HepG2 (cell line): ENCODE data around the gene C22orf31. TPM values are rescaled to one million over a fixed set of nuclear protein-coding genes. Genes with fewer than 3 reads are reported as not detected.

Experiments
- ATAC-seq: fragments of 200-7000 bp; cut with Tn5 transposase; 3 replicates; pipeline ENCODE4 v1.9.1; 2020; ENCODE audit warnings: mild to moderate bottlenecking, moderate library complexity
- BruUV-seq: library from RNA; stranded (reverse); fragments of 400-500 nt; replicated peaks from 2 replicates; lab custom pipeline; 2021; lab: Mats Ljungman, UMichigan
- CTCF ChIA-PET: fragments of 300-600 bp; formaldehyde crosslinking; extraction: SDS; loops from one replicate; lab custom pipeline; 2021; ENCODE audit warnings: low total read pairs, inconsistent platforms, low intra/inter-chr PET ratio; lab: Yijun Ruan, JAX
- POLR2A ChIA-PET: fragments of 350-600 bp; sonication (Branson Sonifier 250); formaldehyde crosslinking; loops from one replicate; lab custom pipeline; 2020; ENCODE audit warnings: antibody characterized with exemption, inconsistent platforms; lab: Yijun Ruan, JAX
- DNase-seq: peaks from one replicate; pipeline ENCODE4 v3.0.0-alpha.2; 2015; ENCODE audit warnings: low spot score
- FAIRE-seq: peaks from 3 replicates; lab custom pipeline; 2011; peaks lifted over from hg19 to GRCh38; lab: Jason Lieb, UNC
- H2AFZ ChIP-seq: one replicate; pipeline ENCODE4 v1.6.1; 2011; ENCODE audit warnings: low read length, inconsistent platforms
- H3K27ac ChIP-seq: fragments of 300-600 bp; 3 replicates; pipeline ENCODE4 v1.8.0; 2011; ENCODE audit warnings: mixed run types, mild to moderate bottlenecking, mixed read lengths, low read length, inconsistent platforms; ENCODE audit not compliant: insufficient read depth; ENCODE audit errors: extremely low read length
- H3K27me3 ChIP-seq, 2 experiments: fragments of 200-600 bp in 1 of 2; 2 replicates in 1 of 2; 3 replicates in 1 of 2; pipeline versions ENCODE4 v1.6.0 to v1.8.0; 2011; ENCODE audit warnings: low read length in 2 of 2, mild to moderate bottlenecking in 2 of 2, moderate library complexity in 2 of 2, inconsistent platforms in 1 of 2; ENCODE audit not compliant: insufficient read depth in 2 of 2, control insufficient read depth in 1 of 2
- H3K36me3 ChIP-seq, 2 experiments: fragments of 200-600 bp in 1 of 2; replicated peaks in 1 of 2; 2 replicates in 1 of 2; 3 replicates in 1 of 2; pipeline versions ENCODE4 v1.5.1 to v1.8.0; 2011; ENCODE audit warnings: low read length in 2 of 2, inconsistent platforms in 1 of 2; ENCODE audit not compliant: insufficient read depth in 2 of 2, control insufficient read depth in 1 of 2
- H3K4me1 ChIP-seq: 2 replicates; pipeline ENCODE4 v1.5.1; 2012; ENCODE audit warnings: low read length, inconsistent platforms; ENCODE audit not compliant: insufficient read depth
- H3K4me2 ChIP-seq: 2 replicates; pipeline ENCODE4 v1.6.0; 2011; ENCODE audit warnings: low read depth, low read length, inconsistent platforms
- H3K4me3 ChIP-seq, 3 experiments: fragments of 200-600 bp in 1 of 3; sonication (generic), shearing (Covaris generic) in 1 of 3; replicated peaks in 1 of 3; 2 replicates each; pipeline ENCODE4 v1.5.1; 2011 to 2016; ENCODE audit warnings: low read length in 3 of 3, inconsistent platforms in 2 of 3, low read depth in 2 of 3, mild to moderate bottlenecking in 2 of 3, control low read depth in 1 of 3, mixed read lengths in 1 of 3; ENCODE audit not compliant: insufficient read depth in 1 of 3
- H3K79me2 ChIP-seq: one replicate; pipeline ENCODE4 v1.6.1; 2011; ENCODE audit warnings: low read length, inconsistent platforms; ENCODE audit not compliant: insufficient read depth
- H3K9ac ChIP-seq: 2 replicates; pipeline ENCODE4 v1.6.0; 2011; ENCODE audit warnings: mild to moderate bottlenecking, low read depth, low read length, inconsistent platforms; ENCODE audit not compliant: insufficient read depth
- H3K9me3 ChIP-seq: 2 replicates; pipeline ENCODE4 v1.5.1; 2012; ENCODE audit warnings: mild to moderate bottlenecking, low read length
- H4K20me1 ChIP-seq: 2 replicates; pipeline ENCODE4 v1.6.0; 2011; ENCODE audit warnings: inconsistent platforms, mild to moderate bottlenecking, low read length, moderate library complexity; ENCODE audit not compliant: insufficient read depth
- BATF2 ChIP-seq: sonication (generic); formaldehyde crosslinking; IDR thresholded peaks from 2 replicates; pipeline ENCODE4 v1.8.0; 2022; ENCODE audit warnings: mild to moderate bottlenecking, missing genetic modification reagents, moderate library complexity
- DR1 ChIP-seq: sonication (generic); formaldehyde crosslinking; IDR thresholded peaks from 2 replicates; pipeline ENCODE4 v1.8.0; 2021; ENCODE audit warnings: mild to moderate bottlenecking, missing genetic modification reagents, inconsistent platforms
- KDM1A ChIP-seq: IDR thresholded peaks from 2 replicates; pipeline ENCODE4 v1.6.1; 2016; ENCODE audit warnings: missing compliant biosample characterization
- RARG ChIP-seq: sonication (generic); formaldehyde crosslinking; IDR thresholded peaks from 2 replicates; pipeline ENCODE4 v1.4.0; 2020; ENCODE audit warnings: low read depth, mild to moderate bottlenecking, missing genetic modification reagents
- SRSF4 ChIP-seq: fragments of 200-400 bp; formaldehyde crosslinking; IDR thresholded peaks from one replicate; pipeline ENCODE4 v1.6.1; 2018; ENCODE audit warnings: mild to moderate bottlenecking, low read depth, low read length, moderate library complexity; ENCODE audit not compliant: poor library complexity, severe bottlenecking
- WIZ ChIP-seq: sonication (generic); formaldehyde crosslinking; IDR thresholded peaks from 2 replicates; pipeline ENCODE4 v1.5.1; 2020; ENCODE audit warnings: mild to moderate bottlenecking, missing genetic modification reagents
- YEATS2 ChIP-seq: sonication (generic); formaldehyde crosslinking; IDR thresholded peaks from 2 replicates; pipeline ENCODE4 v1.4.0; 2020; ENCODE audit warnings: missing genetic modification reagents, borderline replicate concordance
- ZBTB37 ChIP-seq: sonication (generic); formaldehyde crosslinking; IDR thresholded peaks from 2 replicates; pipeline ENCODE4 v1.4.0; 2020; ENCODE audit warnings: mild to moderate bottlenecking, missing genetic modification reagents
- ZNF574 ChIP-seq: sonication (generic); formaldehyde crosslinking; IDR thresholded peaks from 2 replicates; pipeline ENCODE4 v1.4.0; 2020; ENCODE audit warnings: missing genetic modification reagents
- ZNF747 ChIP-seq: sonication (generic); formaldehyde crosslinking; IDR thresholded peaks from 2 replicates; pipeline ENCODE4 v1.8.1; 2023; ENCODE audit warnings: missing genetic modification reagents, mild to moderate bottlenecking, borderline replicate concordance
- WGBS: methylation state at CpG from one replicate; pipeline ENCODE4 v1.1.6; 2017; ENCODE audit warnings: low lambda C conversion rate; 5-methylcytosine and 5-hydroxymethylcytosine counted together
- in situ Hi-C: cut with HindIII; loops from 2 replicates; pipeline ENCODE4 v1.10.0; 2017; ENCODE audit warnings: low pct_unique_long_range_greater_than_20kb; ENCODE audit not compliant: extremely low pct_ligation_motif_present
- intact Hi-C: fragments of 100-400 bp; cut with micrococcal nuclease; formaldehyde crosslinking; loops from one replicate; pipeline ENCODE4 v1.10.0; 2022; ENCODE audit not compliant: unreplicated experiment
- polyA plus RNA-seq, 8 experiments: library from polyadenylated mRNA; depleted of rRNA in 3 of 8; stranded (reverse) in 7 of 8; unstranded in 1 of 8; fragments of >200 nt; fragmentation: Illumina TruSeq in 4 of 8; extraction: Trizol in 4 of 8; gene quantifications; 2 replicates each; pipeline versions ENCODE4 v1.2.1 to v1.2.3, GENCODE V29; 2011 to 2016; ENCODE audit warnings: low read depth in 4 of 8, missing spikeins in 1 of 8, mixed read lengths in 1 of 8; ENCODE audit not compliant: insufficient read depth in 1 of 8
- total RNA-seq, 5 experiments: library from RNA; depleted of rRNA; stranded (reverse); fragments of >200 nt; fragmentation: Illumina TruSeq; extraction: Trizol; gene quantifications; 2 replicates each; pipeline ENCODE4 v1.2.3, GENCODE V29; 2016; ENCODE audit warnings: low read depth in 1 of 5
- TF ChIP-seq, protein P1 (sequence below): sonication (generic); formaldehyde crosslinking; IDR thresholded peaks from 2 replicates; pipeline ENCODE4 v1.5.1; 2020; ENCODE audit warnings: missing genetic modification reagents, mild to moderate bottlenecking, borderline replicate concordance
- TF ChIP-seq, protein P2 (sequence below): IDR thresholded peaks from 2 replicates; pipeline ENCODE4 v1.6.1; 2012; ENCODE audit warnings: low read length, improper control_type of control experiment

Gene C22orf31
- total and polyA plus RNA-seq, 2 of the 13 experiments (the other 11 are each of a cell fraction or from before 2014, with no cell fraction given), result not detected

- CTCF ChIA-PET, result no interaction called here
- Histone ChIP-seq H3K9ac (peak overlapping the region; percentile 12), H3K79me2 (peaks cover 81% of the 10 kb centered on the region), H3K4me1 (peaks cover 87% of the 10 kb centered on the region), H3K27ac (peak overlapping the region; percentile 69), H4K20me1 (no peaks in the 10 kb centered on the region; the same call in 1 of the 2 replicates), H3K27me3 (no peaks in the 10 kb centered on the region), H3K4me3 (peak overlapping the region in 2 of 3 experiments; percentile 25 to 53; a peak in 3 of 6 replicates), H3K9me3 (no peaks in the 10 kb centered on the region), H3K4me2 (peak overlapping the region; percentile 81), H2AFZ (no peak overlapping the region), H3K36me3 (peaks cover 12 to 49% of the 10 kb centered on the region in 2 experiments)
- WGBS, result 18% methylated on average over 6 of the region's 6 CpGs
- TSS peak; percentile 12 for BruUV-seq
- in situ Hi-C loops, result no loop called here
- DNase-seq (peak; percentile 71), ATAC-seq (peak; percentile 82), FAIRE-seq (peak; percentile 95)
- POLR2A ChIA-PET, result interaction anchor here (0.6 to 2.5 kb wide), 7 partner anchors 9 to 104 kb away, joined by 3 to 25 read pairs (median 5); no protein-coding TSS in a partner anchor
- intact Hi-C loops, result no loop called here
- TF ChIP-seq, protein P1, sequence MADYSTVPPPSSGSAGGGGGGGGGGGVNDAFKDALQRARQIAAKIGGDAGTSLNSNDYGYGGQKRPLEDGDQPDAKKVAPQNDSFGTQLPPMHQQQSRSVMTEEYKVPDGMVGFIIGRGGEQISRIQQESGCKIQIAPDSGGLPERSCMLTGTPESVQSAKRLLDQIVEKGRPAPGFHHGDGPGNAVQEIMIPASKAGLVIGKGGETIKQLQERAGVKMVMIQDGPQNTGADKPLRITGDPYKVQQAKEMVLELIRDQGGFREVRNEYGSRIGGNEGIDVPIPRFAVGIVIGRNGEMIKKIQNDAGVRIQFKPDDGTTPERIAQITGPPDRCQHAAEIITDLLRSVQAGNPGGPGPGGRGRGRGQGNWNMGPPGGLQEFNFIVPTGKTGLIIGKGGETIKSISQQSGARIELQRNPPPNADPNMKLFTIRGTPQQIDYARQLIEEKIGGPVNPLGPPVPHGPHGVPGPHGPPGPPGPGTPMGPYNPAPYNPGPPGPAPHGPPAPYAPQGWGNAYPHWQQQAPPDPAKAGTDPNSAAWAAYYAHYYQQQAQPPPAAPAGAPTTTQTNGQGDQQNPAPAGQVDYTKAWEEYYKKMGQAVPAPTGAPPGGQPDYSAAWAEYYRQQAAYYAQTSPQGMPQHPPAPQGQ (CRISPR knock-in tag), result no peak
- TF ChIP-seq BATF2 (no peak), YEATS2 (CRISPR knock-in tag) (no peak), ZNF574 (no peak), RARG (CRISPR knock-in tag) (no peak), WIZ (CRISPR knock-in tag) (no peak), SRSF4 (no peak), DR1 (CRISPR knock-in tag) (no peak), ZBTB37 (CRISPR knock-in tag) (no peak), KDM1A (no peak), ZNF747 (CRISPR knock-in tag) (no peak)
- TF ChIP-seq, protein P2, sequence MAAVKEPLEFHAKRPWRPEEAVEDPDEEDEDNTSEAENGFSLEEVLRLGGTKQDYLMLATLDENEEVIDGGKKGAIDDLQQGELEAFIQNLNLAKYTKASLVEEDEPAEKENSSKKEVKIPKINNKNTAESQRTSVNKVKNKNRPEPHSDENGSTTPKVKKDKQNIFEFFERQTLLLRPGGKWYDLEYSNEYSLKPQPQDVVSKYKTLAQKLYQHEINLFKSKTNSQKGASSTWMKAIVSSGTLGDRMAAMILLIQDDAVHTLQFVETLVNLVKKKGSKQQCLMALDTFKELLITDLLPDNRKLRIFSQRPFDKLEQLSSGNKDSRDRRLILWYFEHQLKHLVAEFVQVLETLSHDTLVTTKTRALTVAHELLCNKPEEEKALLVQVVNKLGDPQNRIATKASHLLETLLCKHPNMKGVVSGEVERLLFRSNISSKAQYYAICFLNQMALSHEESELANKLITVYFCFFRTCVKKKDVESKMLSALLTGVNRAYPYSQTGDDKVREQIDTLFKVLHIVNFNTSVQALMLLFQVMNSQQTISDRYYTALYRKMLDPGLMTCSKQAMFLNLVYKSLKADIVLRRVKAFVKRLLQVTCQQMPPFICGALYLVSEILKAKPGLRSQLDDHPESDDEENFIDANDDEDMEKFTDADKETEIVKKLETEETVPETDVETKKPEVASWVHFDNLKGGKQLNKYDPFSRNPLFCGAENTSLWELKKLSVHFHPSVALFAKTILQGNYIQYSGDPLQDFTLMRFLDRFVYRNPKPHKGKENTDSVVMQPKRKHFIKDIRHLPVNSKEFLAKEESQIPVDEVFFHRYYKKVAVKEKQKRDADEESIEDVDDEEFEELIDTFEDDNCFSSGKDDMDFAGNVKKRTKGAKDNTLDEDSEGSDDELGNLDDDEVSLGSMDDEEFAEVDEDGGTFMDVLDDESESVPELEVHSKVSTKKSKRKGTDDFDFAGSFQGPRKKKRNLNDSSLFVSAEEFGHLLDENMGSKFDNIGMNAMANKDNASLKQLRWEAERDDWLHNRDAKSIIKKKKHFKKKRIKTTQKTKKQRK, result no peak
These were observed 39.4 kb downstream of the C22orf31 start for GRCh38 chr22:29022101-29022817.
